ENCODE measurements around the gene KRT81.
"Not testable (repeated sequence)": the region's sequence is repeated elsewhere in the genome, so short reads cannot be mapped to it uniquely, and the experiment has no call there.

KRT81 gene

GRCh38 chr12:52317468-52318052 lies 26.2 kb upstream of the KRT81 start:
- DNase-seq, result no peak

DNA sequence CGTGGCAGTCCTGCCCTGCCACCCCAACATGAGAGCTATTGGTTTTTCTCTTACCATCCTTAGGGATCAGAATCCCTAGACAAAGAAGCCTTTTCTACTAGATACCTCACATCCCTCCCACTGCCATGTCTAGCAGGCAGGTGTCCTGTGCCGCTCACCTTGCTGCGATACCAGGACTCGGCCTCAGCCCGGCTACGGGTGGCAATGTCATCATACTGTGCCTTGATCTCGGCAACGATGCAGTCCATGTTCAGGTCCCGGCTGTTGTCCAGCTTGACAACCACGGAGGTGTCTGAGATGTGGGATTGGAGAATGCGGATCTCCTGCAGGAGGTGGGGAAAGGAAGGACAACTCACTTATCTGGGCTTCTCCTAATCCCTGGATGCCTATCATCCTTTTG lies 25.4 kb upstream of the KRT81 start:
- no peak for DNase-seq

GRCh38 chr12:52316290-52316689 lies 25.0 kb upstream of the KRT81 start:
- no peak for DNase-seq

GRCh38 chr12:52315721-52316120 lies 24.4 kb upstream of the KRT81 start:
- DNase-seq, result not testable (repeated sequence)

- no peak for DNase-seq
Observed at GRCh38 chr12:52314511-52314910, 23.2 kb upstream of the KRT81 start.

DNA sequence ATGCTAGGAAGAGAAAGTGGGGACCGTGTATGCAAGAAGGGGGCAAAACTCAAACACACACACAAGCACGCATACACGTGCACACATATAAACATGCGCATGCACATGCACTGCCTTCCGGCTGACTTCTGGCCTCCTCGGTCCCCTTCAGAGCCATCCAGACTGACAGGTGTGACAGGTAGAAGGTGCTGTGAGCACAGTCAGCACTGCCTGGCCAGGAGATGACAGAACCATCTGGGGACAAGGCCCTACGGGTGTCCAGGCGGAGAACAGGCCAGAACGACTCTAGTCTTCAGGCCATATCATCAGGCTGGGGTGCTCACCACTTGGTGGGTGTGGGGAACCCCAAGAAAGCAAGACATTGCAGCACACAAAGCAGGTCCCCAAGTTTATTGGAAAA lies 22.6 kb upstream of the KRT81 start:
- DNase-seq, result no peak

GRCh38 chr12:52313461-52313860 lies 22.1 kb upstream of the KRT81 start:
- DNase-seq, result no peak

DNA sequence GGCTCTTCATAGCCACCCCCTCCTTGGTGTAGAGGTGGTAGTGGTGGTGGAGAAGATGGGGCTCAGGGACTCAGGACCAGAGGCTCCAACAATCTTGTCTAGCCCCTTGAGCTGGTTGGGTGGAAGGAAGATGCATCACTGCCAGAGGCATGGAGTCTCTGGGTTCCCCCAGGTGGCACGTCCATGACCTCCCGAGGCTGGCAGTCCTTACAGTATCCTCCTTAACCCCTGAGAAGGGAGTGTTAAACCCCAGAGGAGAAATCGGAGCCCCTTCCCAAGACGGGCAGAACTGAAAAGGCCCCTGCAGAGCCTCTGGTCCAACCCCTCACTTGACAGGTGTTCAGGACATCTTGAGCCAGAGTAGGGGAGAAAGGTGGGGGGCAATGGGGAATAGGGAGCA lies 20.8 kb upstream of the KRT81 start:
- no peak for DNase-seq

DNA sequence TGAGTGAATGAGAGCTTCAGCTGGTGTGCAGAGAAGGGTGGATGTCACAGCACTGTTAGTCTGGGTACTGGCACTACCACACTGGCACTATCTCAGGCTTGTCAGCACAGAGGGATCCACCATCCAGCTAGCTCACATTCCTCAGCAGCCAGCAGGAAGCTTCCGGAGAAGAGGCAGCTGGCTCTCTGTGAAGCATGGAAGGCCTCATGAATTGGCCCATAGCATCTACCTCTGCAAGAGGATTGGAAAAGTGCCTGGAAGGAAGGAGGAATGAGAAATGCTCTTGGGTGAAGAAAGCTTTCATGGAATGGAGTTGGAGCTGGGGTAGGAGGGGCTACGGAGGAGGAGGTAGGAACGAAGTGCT lies 19.9 kb upstream of the KRT81 start:
- no peak for DNase-seq

DNA sequence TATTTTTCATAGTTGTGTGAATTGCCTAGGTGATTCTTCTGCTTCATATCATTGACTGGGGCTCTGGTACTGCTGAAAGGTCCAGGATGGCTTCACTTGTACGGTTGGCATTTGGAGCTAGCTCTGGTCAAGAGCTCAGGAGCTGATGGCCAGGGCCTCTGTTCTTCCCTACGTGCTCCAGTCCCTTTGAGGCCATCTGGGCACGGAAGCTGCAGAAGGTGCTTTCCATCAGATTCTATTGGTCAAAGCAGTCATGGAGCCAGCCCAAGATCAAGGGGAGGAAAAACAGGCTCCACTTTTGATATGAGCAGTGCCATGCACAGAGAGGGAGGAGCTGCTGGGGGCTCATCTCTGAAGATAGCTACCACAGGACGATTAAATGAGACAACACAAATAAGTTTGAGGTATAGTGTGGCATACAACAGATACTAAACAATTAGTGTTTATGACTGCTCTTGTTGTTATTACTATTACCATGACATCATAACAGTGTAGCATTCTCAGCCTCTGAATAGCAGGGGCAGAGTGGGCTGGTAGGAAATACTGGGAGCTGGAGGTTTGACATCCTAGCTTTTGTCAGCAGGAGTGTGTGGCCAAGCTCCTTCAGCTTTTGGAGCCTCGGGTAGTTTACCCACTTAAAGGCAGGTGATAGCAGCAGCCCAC lies 19.4 kb upstream of the KRT81 start:
- DNase-seq, result no peak

GRCh38 chr12:52308806-52309425 lies 17.6 kb upstream of the KRT81 start:
- no peak for DNase-seq

DNA sequence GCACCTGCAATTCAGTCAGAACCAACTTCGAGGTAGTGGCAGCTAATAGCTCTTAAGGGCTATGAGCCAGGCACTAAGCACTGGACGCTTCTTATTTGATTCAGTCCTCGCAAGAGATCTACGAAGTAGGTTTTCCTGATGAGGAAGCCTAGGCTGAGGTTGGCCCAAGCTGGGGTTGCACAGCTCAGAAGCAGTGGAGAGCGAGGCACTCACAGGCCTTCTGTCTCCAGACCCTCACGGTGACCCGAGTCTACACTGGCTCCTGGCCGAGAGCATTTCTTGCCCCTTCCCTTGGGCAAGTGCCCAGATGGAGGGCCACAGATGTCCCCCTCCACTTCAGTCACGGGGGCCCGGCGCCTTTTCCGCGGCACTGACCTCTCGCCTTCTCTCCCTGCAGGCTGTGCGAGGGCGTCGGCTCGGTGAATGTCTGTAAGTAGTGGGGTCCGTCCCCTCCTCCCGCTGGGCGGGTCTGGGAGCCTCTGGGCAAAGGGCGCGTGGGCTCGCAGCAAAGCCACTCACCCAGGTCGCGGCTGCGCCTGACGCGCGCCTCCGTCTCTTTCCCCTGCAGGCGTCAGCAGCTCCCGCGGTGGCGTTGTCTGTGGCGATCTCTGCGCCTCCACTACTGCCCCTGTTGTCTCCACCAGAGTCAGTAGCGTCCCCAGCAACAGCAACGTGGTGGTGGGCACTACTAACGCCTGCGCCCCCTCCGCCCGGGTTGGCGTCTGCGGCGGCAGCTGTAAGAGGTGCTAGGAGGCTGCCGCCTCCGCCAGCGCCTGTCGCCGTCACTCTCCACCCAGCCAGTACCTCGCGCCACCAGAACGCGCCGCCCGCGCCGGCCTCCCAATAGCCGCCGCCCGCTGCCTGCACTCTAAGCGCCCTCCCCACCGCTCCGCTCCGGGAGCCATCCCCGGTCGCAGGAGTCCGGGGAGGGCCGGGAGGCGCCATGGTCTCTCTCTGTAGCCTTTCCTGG lies 16.8 kb upstream of the KRT81 start:
- DNase-seq, result peak; percentile 52

- no peak for DNase-seq
Observed at GRCh38 chr12:52306731-52307130, 15.4 kb upstream of the KRT81 start.

GRCh38 chr12:52305921-52306705 lies 14.8 kb upstream of the KRT81 start:
- no peak for DNase-seq

DNA sequence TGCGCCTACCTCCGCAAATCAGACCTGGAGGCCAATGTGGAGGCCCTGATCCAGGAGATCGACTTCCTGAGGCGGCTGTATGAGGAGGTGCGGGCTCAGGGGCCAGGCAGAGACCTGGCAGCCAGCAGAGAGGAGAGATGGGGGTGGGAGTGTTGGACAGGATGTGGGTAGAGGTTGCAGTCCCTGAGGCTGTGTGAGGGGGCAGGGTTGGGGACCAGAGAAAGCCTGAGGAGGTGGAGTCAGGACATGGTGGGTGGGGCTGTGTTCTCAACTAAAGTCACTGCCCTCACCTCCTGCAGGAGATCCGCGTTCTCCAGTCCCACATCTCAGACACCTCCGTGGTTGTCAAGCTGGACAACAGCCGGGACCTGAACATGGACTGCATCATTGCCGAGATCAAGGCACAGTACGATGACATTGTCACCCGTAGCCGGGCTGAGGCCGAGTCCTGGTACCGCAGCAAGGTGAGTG lies 13.6 kb upstream of the KRT81 start:
- not testable (repeated sequence) for DNase-seq

DNA sequence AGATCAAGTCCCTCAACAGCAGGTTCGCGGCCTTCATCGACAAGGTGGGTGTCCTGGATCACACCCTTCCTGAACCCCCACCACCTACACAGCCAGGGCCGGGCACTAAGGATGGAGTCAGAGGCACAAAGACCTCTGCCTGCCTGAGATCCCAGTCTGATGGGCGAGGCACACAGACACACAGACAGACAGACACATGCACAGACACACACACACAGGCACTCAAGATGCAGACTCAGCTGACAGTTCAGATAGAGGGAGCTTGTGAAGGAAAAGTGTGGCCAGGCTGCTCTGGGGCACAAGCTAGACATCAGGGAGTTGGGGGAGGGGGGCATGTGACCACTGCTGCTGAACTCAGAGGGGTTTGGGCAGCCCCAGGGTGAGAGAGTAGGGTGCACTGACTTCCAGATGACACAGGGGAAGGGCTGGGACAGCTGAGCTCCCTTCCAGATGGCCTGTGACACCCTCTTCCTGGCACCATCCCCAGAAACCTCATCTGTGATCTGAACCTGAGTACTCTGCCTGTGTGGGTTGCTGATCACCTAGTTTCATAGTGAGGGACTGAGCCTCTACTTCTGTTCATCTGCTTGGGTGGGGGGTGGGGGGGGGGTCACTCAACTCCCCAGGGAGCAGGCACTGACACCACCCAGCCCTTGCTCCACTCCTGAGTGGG lies 11.0 kb upstream of the KRT81 start:
- DNase-seq, result not testable (repeated sequence)

- DNase-seq, result not testable (repeated sequence)
Observed at GRCh38 chr12:52301721-52302120, 10.4 kb upstream of the KRT81 start.

DNA sequence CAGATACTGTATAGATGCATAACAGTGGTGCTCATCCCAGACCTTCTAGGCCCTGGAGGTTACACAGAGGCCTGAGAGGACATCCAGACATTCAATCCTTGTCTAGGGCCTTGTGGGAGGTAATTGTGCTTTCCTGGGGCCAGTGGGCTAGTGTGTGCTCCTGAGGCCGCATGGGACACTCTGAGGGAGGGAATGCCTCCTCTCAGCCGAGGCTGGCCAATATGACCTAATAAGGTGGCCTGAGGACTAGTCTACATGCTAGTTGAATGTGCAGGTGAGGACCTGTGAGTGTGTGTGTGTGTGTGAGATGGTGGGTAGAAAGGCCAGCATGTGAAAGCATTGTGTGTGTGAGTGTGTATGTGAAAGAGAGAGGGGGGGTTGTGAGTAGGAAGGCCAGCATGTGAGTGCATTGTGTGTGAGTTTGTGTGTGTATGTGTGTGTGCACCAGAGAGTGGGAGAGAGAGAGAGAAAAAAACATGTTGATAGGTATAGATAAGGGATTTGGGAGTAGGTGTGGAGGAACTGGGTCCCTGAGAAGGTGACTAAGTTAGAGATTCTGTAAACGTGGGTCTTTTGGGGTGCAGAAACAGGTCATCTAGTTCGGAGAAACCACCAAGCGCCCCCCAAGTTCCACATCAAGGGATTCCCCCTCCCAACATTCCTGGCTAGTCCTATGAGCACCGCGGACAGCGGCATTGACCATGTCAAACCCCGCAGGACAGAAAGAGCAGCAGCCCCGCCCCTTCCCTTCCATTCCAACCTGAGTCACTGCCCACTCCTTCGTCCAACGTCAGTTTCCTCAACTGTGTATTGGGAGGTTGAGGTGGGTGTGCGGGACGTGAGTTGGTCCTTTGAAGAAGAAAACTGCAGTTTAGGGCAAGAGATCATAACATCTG lies 9.7 kb upstream of the KRT81 start:
- DNase-seq, result no peak

- DNase-seq, result no peak
Observed at GRCh38 chr12:52298677-52299190, 7.4 kb upstream of the KRT81 start.

DNA sequence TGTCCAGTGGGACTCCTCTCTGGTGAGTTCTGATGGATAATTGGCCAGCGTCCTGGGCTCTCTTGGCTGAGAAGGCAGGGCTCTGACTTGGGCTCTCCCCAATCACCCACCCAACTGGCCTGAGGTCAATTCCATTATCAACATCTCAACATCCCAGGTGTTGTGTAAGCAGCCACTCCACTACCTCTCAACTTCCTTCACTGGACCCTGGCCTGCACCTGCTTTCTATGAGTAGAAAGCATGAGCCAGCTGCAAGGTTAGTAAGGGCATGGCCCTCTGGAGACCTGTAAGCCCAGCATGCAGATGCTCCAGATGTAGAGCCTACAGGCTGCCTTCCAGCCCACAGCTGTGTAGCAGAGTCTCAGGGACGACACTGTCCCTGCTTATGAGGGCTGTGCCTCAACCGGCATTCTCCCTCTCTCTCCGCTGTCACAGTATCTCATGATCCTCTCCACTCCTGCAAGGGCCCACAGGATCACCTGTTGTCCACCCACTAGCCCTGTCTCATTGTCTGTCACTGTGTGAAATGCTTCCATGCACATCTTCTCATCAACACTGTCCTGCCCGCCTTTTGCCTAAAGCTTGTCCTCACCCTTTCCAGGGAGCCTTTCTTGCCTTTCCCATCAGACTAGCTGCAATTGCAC lies 5.4 kb upstream of the KRT81 start:
- DNase-seq, result no peak
